Measurements from ENCODE around the gene MFAP3L. TPM values are rescaled to one million over a fixed set of nuclear protein-coding genes. Genes with fewer than 3 reads are reported as not detected.

MFAP3L gene
- total RNA-seq, 1 experiment from 2014 or later, result 5.1 TPM

GRCh38 chr4:170008371-170008770 is 17.8 kb downstream of the MFAP3L start:
- no peaks in the 10 kb centered on the region for H4K20me1 ChIP-seq (ENCODE audit: control insufficient read depth, insufficient read depth, insufficient read length)
- TF ChIP-seq CTCF (conservative IDR thresholded peaks at IDR 0.05), result no peak; the same call in 2 of the 3 replicates
- H4K8ac ChIP-seq (replicated peaks; ENCODE audit: insufficient read length, low read depth, low read length), result no peak overlapping the region
- H3K18ac ChIP-seq (ENCODE audit: insufficient read length, low read depth, low read length), result no peak overlapping the region
- H3K56ac ChIP-seq (ENCODE audit: insufficient read length, low read depth, low read length), result no peak overlapping the region
- H2BK5ac ChIP-seq (ENCODE audit: insufficient read length, low read length), result no peak overlapping the region
- H2BK15ac ChIP-seq (ENCODE audit: low read depth, low read length), result no peak overlapping the region
- no peak overlapping the region for H2BK120ac ChIP-seq (ENCODE audit: low read depth, low read length, poor library complexity, severe bottlenecking)
- H3K79me2 ChIP-seq (ENCODE audit: insufficient read depth, low read length), result no peaks in the 10 kb centered on the region
- no peak overlapping the region for H3K9ac ChIP-seq (ENCODE audit: extremely low read depth, insufficient read length, low read length)
- no peak overlapping the region for H4K91ac ChIP-seq (ENCODE audit: insufficient read length, low read depth, low read length)
- no peaks in the 10 kb centered on the region for H3K79me1 ChIP-seq (ENCODE audit: insufficient read depth, low read depth, low read length, poor library complexity, severe bottlenecking)
- H3K14ac ChIP-seq (ENCODE audit: insufficient read depth, low read length), result no peak overlapping the region
- Mint-ChIP-seq H3K27me3 (ENCODE audit: low read depth) (no peaks in the 10 kb centered on the region), H3K36me3 (ENCODE audit: insufficient read depth in 1 of 3, low read depth in 3 of 3) (peaks cover 0 to 4% (median 0%) of the 10 kb centered on the region in 3 experiments; a peak in 2 of 7 replicates), H3K27ac (no peak overlapping the region; a peak in 1 of 7 replicates), H3K9me3 (peaks cover 0 to 8% of the 10 kb centered on the region in 2 experiments; a peak in 3 of 5 replicates), H3K4me3 (no peak overlapping the region), H3K4me1 (peaks cover 7 to 15% of the 10 kb centered on the region in 2 experiments)
- H4K5ac ChIP-seq (ENCODE audit: insufficient read length, low read depth, low read length), result no peak overlapping the region
- H2BK12ac ChIP-seq (ENCODE audit: insufficient read length, low read depth, low read length), result no peak overlapping the region
- no peak for DNase-seq
- no peak overlapping the region for H3K27ac ChIP-seq (ENCODE audit: insufficient read length, low read depth, low read length)
- H2BK20ac ChIP-seq (ENCODE audit: low read depth, low read length, poor library complexity, severe bottlenecking), result no peak overlapping the region
- H3K23me2 ChIP-seq (ENCODE audit: insufficient read length, low read depth, low read length, poor library complexity, severe bottlenecking), result no peaks in the 10 kb centered on the region
- H3K4me1 ChIP-seq (ENCODE audit: insufficient read depth, low read length), result peaks cover 5% of the 10 kb centered on the region; the same call in 1 of the 2 replicates
- H2AFZ ChIP-seq (ENCODE audit: low read length), result no peak overlapping the region
- no peak overlapping the region for H3K4me2 ChIP-seq (ENCODE audit: insufficient read depth, insufficient read length, low read length)
- no CpG with 5 or more reads among the region's 3 CpGs for WGBS (ENCODE audit: extremely low coverage, insufficient read length, low lambda C conversion rate)
- H3K23ac ChIP-seq (ENCODE audit: insufficient read length, low read depth, low read length), result no peak overlapping the region
- H3K9me3 ChIP-seq (ENCODE audit: control insufficient read depth, low read depth, low read length), result no peaks in the 10 kb centered on the region
- H3K27me3 ChIP-seq (ENCODE audit: insufficient read depth, low read length), result no peaks in the 10 kb centered on the region
- H3K4ac ChIP-seq (ENCODE audit: low read depth, low read length), result no peak overlapping the region
- H2AK5ac ChIP-seq (ENCODE audit: insufficient read length, low read length), result no peak overlapping the region
- no peak overlapping the region for H3T11ph ChIP-seq (ENCODE audit: low read length)

Data from H9 (cell line).